ENCODE data around the gene LAMA2.

LAMA2 gene

DNA sequence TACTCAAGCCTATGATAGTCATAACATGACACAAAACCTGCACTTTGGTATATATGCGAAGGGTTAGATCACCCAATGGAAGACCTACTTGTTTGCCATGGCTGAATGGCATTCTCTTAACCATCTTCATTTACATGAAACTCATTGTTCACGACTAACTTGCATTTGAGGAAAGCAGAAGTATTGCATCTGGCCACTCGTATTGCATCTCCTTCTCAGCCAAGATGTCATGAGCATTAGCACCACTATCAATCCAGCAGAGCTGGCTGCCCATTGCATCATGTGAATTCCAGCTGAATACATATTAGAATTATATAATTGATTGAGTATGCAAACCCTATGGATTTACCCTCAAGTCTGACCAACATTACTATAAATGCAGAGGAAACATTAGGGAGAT lies 390.2 kb downstream of the LAMA2 start:
- H3K27ac ChIP-seq (ENCODE audit: low read length): no peak overlapping the region
- no peaks in the 10 kb centered on the region for H3K9me3 ChIP-seq (ENCODE audit: control insufficient read depth, insufficient read depth, low read length)
- no peak overlapping the region for H3K4me3 ChIP-seq (ENCODE audit: low read length)
- H3K27me3 ChIP-seq (ENCODE audit: control insufficient read depth, insufficient read depth, low read length): no peaks in the 10 kb centered on the region
- no peaks in the 10 kb centered on the region for H3K36me3 ChIP-seq (ENCODE audit: control insufficient read depth, insufficient read depth, low read length)
- H3K4me1 ChIP-seq (ENCODE audit: control insufficient read depth, insufficient read depth, low read length): no peaks in the 10 kb centered on the region
- DNase-seq (ENCODE audit: low read depth, low spot score): no peak
- WGBS (ENCODE audit: insufficient coverage, insufficient read length): no CpG with 5 or more reads among the region's 3 CpGs

GRCh38 chr6:129276461-129276860 lies 393.5 kb downstream of the LAMA2 start:
- DNase-seq (ENCODE audit: low read depth, low spot score): no peak
- Histone ChIP-seq H3K36me3 (ENCODE audit: control insufficient read depth, insufficient read depth, low read length) (no peaks in the 10 kb centered on the region), H3K27me3 (ENCODE audit: control insufficient read depth, insufficient read depth, low read length) (no peaks in the 10 kb centered on the region), H3K9me3 (ENCODE audit: control insufficient read depth, insufficient read depth, low read length) (no peaks in the 10 kb centered on the region), H3K4me3 (ENCODE audit: low read length) (no peak overlapping the region), H3K4me1 (ENCODE audit: control insufficient read depth, insufficient read depth, low read length) (no peaks in the 10 kb centered on the region), H3K27ac (ENCODE audit: low read length) (no peak overlapping the region)
- WGBS (ENCODE audit: insufficient coverage, insufficient read length): no CpG with 5 or more reads among the region's 1 CpG

- H3K27me3 ChIP-seq (ENCODE audit: control insufficient read depth, insufficient read depth, low read length): no peaks in the 10 kb centered on the region
- H3K27ac ChIP-seq (ENCODE audit: low read length): no peak overlapping the region
- WGBS (ENCODE audit: insufficient coverage, insufficient read length): no CpG with 5 or more reads among the region's 4 CpGs
- DNase-seq (ENCODE audit: low read depth, low spot score): no peak
- no peak overlapping the region for H3K4me3 ChIP-seq (ENCODE audit: low read length)
- no peaks in the 10 kb centered on the region for H3K9me3 ChIP-seq (ENCODE audit: control insufficient read depth, insufficient read depth, low read length)
- H3K36me3 ChIP-seq (ENCODE audit: control insufficient read depth, insufficient read depth, low read length): no peaks in the 10 kb centered on the region
- H3K4me1 ChIP-seq (ENCODE audit: control insufficient read depth, insufficient read depth, low read length): no peaks in the 10 kb centered on the region
Measured at GRCh38 chr6:129276986-129277385, 394.0 kb downstream of the LAMA2 start.

GRCh38 chr6:129279343-129280292 lies 396.7 kb downstream of the LAMA2 start:
- no peak overlapping the region for H3K4me3 ChIP-seq (ENCODE audit: low read length)
- no peaks in the 10 kb centered on the region for H3K9me3 ChIP-seq (ENCODE audit: control insufficient read depth, insufficient read depth, low read length)
- H3K36me3 ChIP-seq (ENCODE audit: control insufficient read depth, insufficient read depth, low read length): no peaks in the 10 kb centered on the region
- no peak for DNase-seq (ENCODE audit: low read depth, low spot score)
- H3K27ac ChIP-seq (ENCODE audit: low read length): no peak overlapping the region
- H3K4me1 ChIP-seq (ENCODE audit: control insufficient read depth, insufficient read depth, low read length): no peaks in the 10 kb centered on the region
- H3K27me3 ChIP-seq (ENCODE audit: control insufficient read depth, insufficient read depth, low read length): no peaks in the 10 kb centered on the region
- WGBS (ENCODE audit: insufficient coverage, insufficient read length): no CpG with 5 or more reads among the region's 11 CpGs

- H3K4me3 ChIP-seq (ENCODE audit: low read length): no peak overlapping the region
- H3K4me1 ChIP-seq (ENCODE audit: control insufficient read depth, insufficient read depth, low read length): no peaks in the 10 kb centered on the region
- no peaks in the 10 kb centered on the region for H3K9me3 ChIP-seq (ENCODE audit: control insufficient read depth, insufficient read depth, low read length)
- no peak overlapping the region for H3K27ac ChIP-seq (ENCODE audit: low read length)
- no peaks in the 10 kb centered on the region for H3K27me3 ChIP-seq (ENCODE audit: control insufficient read depth, insufficient read depth, low read length)
- no peaks in the 10 kb centered on the region for H3K36me3 ChIP-seq (ENCODE audit: control insufficient read depth, insufficient read depth, low read length)
- no peak for DNase-seq (ENCODE audit: low read depth, low spot score)
Measured at GRCh38 chr6:129280293-129280644, 397.3 kb downstream of the LAMA2 start.

DNA sequence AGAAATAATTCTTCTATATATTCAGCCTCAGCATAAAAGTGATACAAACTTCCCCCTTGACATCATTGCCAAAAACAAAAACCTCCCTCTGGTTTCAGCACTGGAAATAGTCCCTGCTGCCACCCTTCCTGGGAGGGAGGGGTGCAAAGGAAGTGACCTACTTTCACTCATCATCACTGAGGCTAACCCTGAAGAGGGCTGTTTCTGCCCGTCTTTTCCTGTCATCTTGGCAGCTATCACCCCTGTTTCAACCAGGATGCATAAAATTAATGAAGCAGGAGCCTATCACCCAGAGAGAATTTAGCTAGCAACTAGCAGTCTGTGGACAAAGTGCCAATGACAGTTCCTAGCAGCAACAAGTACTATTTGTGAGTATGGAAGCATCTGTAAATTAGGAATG lies 397.8 kb downstream of the LAMA2 start:
- WGBS (ENCODE audit: insufficient coverage, insufficient read length): no CpG with 5 or more reads among the region's 1 CpG
- H3K27me3 ChIP-seq (ENCODE audit: control insufficient read depth, insufficient read depth, low read length): no peaks in the 10 kb centered on the region
- H3K4me1 ChIP-seq (ENCODE audit: control insufficient read depth, insufficient read depth, low read length): no peaks in the 10 kb centered on the region
- no peak overlapping the region for H3K4me3 ChIP-seq (ENCODE audit: low read length)
- H3K9me3 ChIP-seq (ENCODE audit: control insufficient read depth, insufficient read depth, low read length): no peaks in the 10 kb centered on the region
- DNase-seq (ENCODE audit: low read depth, low spot score): no peak
- H3K36me3 ChIP-seq (ENCODE audit: control insufficient read depth, insufficient read depth, low read length): no peaks in the 10 kb centered on the region
- H3K27ac ChIP-seq (ENCODE audit: low read length): no peak overlapping the region

DNA sequence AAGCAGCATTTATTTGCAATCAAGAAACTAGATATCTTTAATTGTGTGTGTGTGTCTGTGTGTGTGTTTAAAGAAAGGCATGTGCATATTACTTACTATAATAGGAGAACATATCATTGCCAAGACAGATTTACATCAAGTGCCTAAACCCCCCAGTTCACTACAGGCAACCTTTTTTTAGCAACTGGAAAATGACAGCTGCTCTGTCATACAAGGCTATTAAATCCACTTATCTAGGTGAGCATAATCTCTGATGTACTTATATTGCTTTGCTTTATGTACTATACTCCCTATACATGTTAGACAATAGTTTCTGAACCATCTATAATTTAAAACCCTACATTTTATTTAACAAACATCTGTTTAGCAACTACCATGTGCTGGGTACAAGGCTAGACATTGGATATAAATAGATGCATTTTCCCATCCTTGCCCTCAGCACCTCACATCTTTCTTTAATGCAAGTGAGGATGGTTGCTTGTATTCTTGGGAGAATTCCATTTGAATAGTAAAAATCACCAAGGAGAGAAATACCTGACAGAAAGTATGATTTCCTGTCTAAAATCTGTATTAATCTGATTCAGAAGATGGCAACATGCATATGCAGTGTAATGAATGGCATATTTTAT lies 398.3 kb downstream of the LAMA2 start:
- no peak overlapping the region for H3K4me3 ChIP-seq (ENCODE audit: low read length)
- no peak overlapping the region for H3K27ac ChIP-seq (ENCODE audit: low read length)
- no peaks in the 10 kb centered on the region for H3K9me3 ChIP-seq (ENCODE audit: control insufficient read depth, insufficient read depth, low read length)
- no peaks in the 10 kb centered on the region for H3K36me3 ChIP-seq (ENCODE audit: control insufficient read depth, insufficient read depth, low read length)
- no peaks in the 10 kb centered on the region for H3K4me1 ChIP-seq (ENCODE audit: control insufficient read depth, insufficient read depth, low read length)
- no peak for DNase-seq (ENCODE audit: low read depth, low spot score)
- no peaks in the 10 kb centered on the region for H3K27me3 ChIP-seq (ENCODE audit: control insufficient read depth, insufficient read depth, low read length)

DNA sequence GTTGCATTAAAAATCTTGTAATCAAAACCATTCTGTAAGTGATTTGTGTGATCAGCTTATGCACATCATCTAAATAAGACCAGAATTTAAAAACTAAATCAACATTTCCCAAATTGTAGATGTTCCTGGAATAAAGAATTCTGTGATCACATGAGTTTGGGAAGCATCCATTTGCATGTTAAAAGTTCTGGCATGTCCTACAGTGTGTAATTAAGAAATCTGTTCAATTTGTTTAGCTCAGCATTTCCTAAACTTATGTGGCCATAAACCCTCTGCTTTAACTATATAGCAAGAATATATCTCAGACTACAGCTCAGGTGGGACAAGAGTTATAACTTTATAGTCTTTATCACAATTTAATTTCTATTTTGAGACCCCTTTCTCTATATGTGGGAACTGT lies 399.1 kb downstream of the LAMA2 start:
- no peak for DNase-seq (ENCODE audit: low read depth, low spot score)
- no peaks in the 10 kb centered on the region for H3K27me3 ChIP-seq (ENCODE audit: control insufficient read depth, insufficient read depth, low read length)
- H3K4me3 ChIP-seq (ENCODE audit: low read length): no peak overlapping the region
- no peaks in the 10 kb centered on the region for H3K4me1 ChIP-seq (ENCODE audit: control insufficient read depth, insufficient read depth, low read length)
- no peaks in the 10 kb centered on the region for H3K9me3 ChIP-seq (ENCODE audit: control insufficient read depth, insufficient read depth, low read length)
- H3K27ac ChIP-seq (ENCODE audit: low read length): no peak overlapping the region
- no peaks in the 10 kb centered on the region for H3K36me3 ChIP-seq (ENCODE audit: control insufficient read depth, insufficient read depth, low read length)

GRCh38 chr6:129284225-129284624 lies 401.3 kb downstream of the LAMA2 start:
- no peak for DNase-seq (ENCODE audit: low read depth, low spot score)
- Histone ChIP-seq H3K27ac (ENCODE audit: low read length) (no peak overlapping the region), H3K36me3 (ENCODE audit: control insufficient read depth, insufficient read depth, low read length) (no peaks in the 10 kb centered on the region), H3K4me3 (ENCODE audit: low read length) (no peak overlapping the region), H3K9me3 (ENCODE audit: control insufficient read depth, insufficient read depth, low read length) (no peaks in the 10 kb centered on the region), H3K27me3 (ENCODE audit: control insufficient read depth, insufficient read depth, low read length) (no peaks in the 10 kb centered on the region), H3K4me1 (ENCODE audit: control insufficient read depth, insufficient read depth, low read length) (no peaks in the 10 kb centered on the region)
- no CpG with 5 or more reads among the region's 3 CpGs for WGBS (ENCODE audit: insufficient coverage, insufficient read length)

- Histone ChIP-seq H3K27me3 (ENCODE audit: control insufficient read depth, insufficient read depth, low read length) (no peaks in the 10 kb centered on the region), H3K4me3 (ENCODE audit: low read length) (no peak overlapping the region), H3K36me3 (ENCODE audit: control insufficient read depth, insufficient read depth, low read length) (no peaks in the 10 kb centered on the region), H3K9me3 (ENCODE audit: control insufficient read depth, insufficient read depth, low read length) (no peaks in the 10 kb centered on the region), H3K27ac (ENCODE audit: low read length) (no peak overlapping the region), H3K4me1 (ENCODE audit: control insufficient read depth, insufficient read depth, low read length) (no peaks in the 10 kb centered on the region)
- DNase-seq (ENCODE audit: low read depth, low spot score): no peak
- no CpG with 5 or more reads among the region's 7 CpGs for WGBS (ENCODE audit: insufficient coverage, insufficient read length)
Measured at GRCh38 chr6:129287231-129288177, 404.6 kb downstream of the LAMA2 start.
